Endodermal cell (in vitro differentiated cells): ENCODE measurements around the gene TTC28. TPM values are rescaled to one million over a fixed set of nuclear protein-coding genes. Genes with fewer than 3 reads are reported as not detected.
A peak's percentile ranks its signal among the peaks of the same experiment; 100 is the strongest.

Experiments used
- DNase-seq: peaks from one replicate; pipeline ENCODE4 v3.0.0-alpha.2; 2017
- H3K27ac ChIP-seq: 2 replicates; pipeline ENCODE4 v1.5.1; 2013; ENCODE audit warnings: mild to moderate bottlenecking, low read depth, low read length, moderate library complexity
- H3K27me3 ChIP-seq: 2 replicates; pipeline ENCODE4 v1.6.1; 2013; ENCODE audit warnings: mild to moderate bottlenecking, low read length, moderate library complexity; ENCODE audit not compliant: insufficient read depth, control insufficient read depth, poor library complexity, severe bottlenecking
- H3K36me3 ChIP-seq: 2 replicates; pipeline ENCODE4 v1.7.0; 2013; ENCODE audit warnings: mild to moderate bottlenecking, low read length, moderate library complexity; ENCODE audit not compliant: control insufficient read depth, insufficient read depth
- H3K4me1 ChIP-seq: one replicate; pipeline ENCODE4 v1.7.0; 2013; ENCODE audit warnings: low read length; ENCODE audit not compliant: control insufficient read depth, insufficient read depth
- H3K4me3 ChIP-seq: 2 replicates; pipeline ENCODE4 v1.5.1; 2013; ENCODE audit warnings: mild to moderate bottlenecking, low read length, moderate library complexity
- H3K9ac ChIP-seq: 2 replicates; pipeline ENCODE4 v1.6.1; 2013; ENCODE audit warnings: mild to moderate bottlenecking, low read length, moderate library complexity; ENCODE audit not compliant: poor library complexity, severe bottlenecking; ENCODE audit errors: extremely low read depth
- H3K9me3 ChIP-seq: 2 replicates; pipeline ENCODE4 v1.6.1; 2013; ENCODE audit warnings: mild to moderate bottlenecking, low read length, moderate library complexity; ENCODE audit not compliant: control insufficient read depth
- H3K27ac Mint-ChIP-seq: 2 replicates; pipeline ENCODE4 v1.8.0; 2020; ENCODE audit warnings: mixed read lengths
- H3K27me3 Mint-ChIP-seq: 2 replicates; pipeline ENCODE4 v1.8.0; 2021; ENCODE audit warnings: mild to moderate bottlenecking, mixed read lengths; ENCODE audit not compliant: insufficient read depth
- H3K36me3 Mint-ChIP-seq: 2 replicates; pipeline ENCODE4 v1.8.0; 2020; ENCODE audit warnings: low read depth, mixed read lengths
- H3K4me1 Mint-ChIP-seq: 2 replicates; pipeline ENCODE4 v1.8.0; 2020; ENCODE audit warnings: mixed read lengths
- H3K4me3 Mint-ChIP-seq: 2 replicates; pipeline ENCODE4 v1.8.0; 2020; ENCODE audit warnings: mild to moderate bottlenecking, moderate library complexity, mixed read lengths
- H3K9me3 Mint-ChIP-seq: 2 replicates; pipeline ENCODE4 v1.8.0; 2020; ENCODE audit warnings: mild to moderate bottlenecking, mixed read lengths
- CTCF ChIP-seq: fragments of 200-600 bp; sonication (generic); conservative IDR thresholded peaks from 2 replicates; pipeline ENCODE4 v1.5.0; 2021; ENCODE audit warnings: antibody characterized with exemption, mild to moderate bottlenecking
- WGBS, 2 experiments: methylation state at CpG; one replicate each; pipeline versions ENCODE4 v1.1.5 to v1.1.7; 2013; ENCODE audit warnings: missing lambda C conversion rate in 2 of 2, mixed read lengths in 1 of 2; ENCODE audit not compliant: insufficient coverage in 1 of 2, insufficient read length in 1 of 2; 5-methylcytosine and 5-hydroxymethylcytosine counted together
- total RNA-seq, 2 donors: library from RNA; stranded (reverse); fragmentation: NEBNext Ultra II Directional in 1 of 2; extraction: Animal tissue kit (Norgen Biotek cat#: 25700) in 1 of 2; gene quantifications; 2 replicates in 1 of 2; 3 replicates in 1 of 2; pipeline ENCODE4 v1.2.1, GENCODE V29; 2021

Gene TTC28
- total RNA-seq, 2 donors from 2014 or later: 28.6 to 34.0 TPM

GRCh38 chr22:28714043-28714628 is 34.5 kb upstream of the TTC28 start:
- no peak for DNase-seq
- Histone ChIP-seq H3K27ac (no peak overlapping the region), H3K36me3 (peaks cover 27% of the 10 kb centered on the region), H3K9ac (no peak overlapping the region), H3K4me1 (no peaks in the 10 kb centered on the region), H3K27me3 (no peaks in the 10 kb centered on the region), H3K9me3 (no peaks in the 10 kb centered on the region), H3K4me3 (no peak overlapping the region)
- 94% methylated on average over 2 of the region's 2 CpGs; no CpG with 5 or more reads in 1 of the 2 experiments for WGBS, 2 experiments
- Mint-ChIP-seq H3K4me3 (no peak overlapping the region), H3K9me3 (no peaks in the 10 kb centered on the region), H3K4me1 (peaks cover 6% of the 10 kb centered on the region), H3K36me3 (peaks cover 52% of the 10 kb centered on the region), H3K27me3 (no peaks in the 10 kb centered on the region), H3K27ac (peak overlapping the region; percentile 20)
- no peak for TF ChIP-seq CTCF

GRCh38 chr22:28711820-28712777 is 32.5 kb upstream of the TTC28 start:
- Histone ChIP-seq H3K4me1 (no peaks in the 10 kb centered on the region), H3K27me3 (no peaks in the 10 kb centered on the region), H3K36me3 (peaks cover 38% of the 10 kb centered on the region), H3K27ac (no peak overlapping the region), H3K9ac (no peak overlapping the region), H3K9me3 (no peaks in the 10 kb centered on the region), H3K4me3 (no peak overlapping the region)
- Mint-ChIP-seq H3K27me3 (no peaks in the 10 kb centered on the region), H3K9me3 (no peaks in the 10 kb centered on the region), H3K4me3 (no peak overlapping the region), H3K4me1 (peaks cover 6% of the 10 kb centered on the region), H3K27ac (peak overlapping the region; percentile 45), H3K36me3 (peaks cover 61% of the 10 kb centered on the region)
- 91 to 93% methylated on average over 2 to 6 of the region's 6 CpGs for WGBS, 2 experiments
- no peak for DNase-seq
- TF ChIP-seq CTCF: peak; percentile 53

GRCh38 chr22:28711341-28711740 is 31.7 kb upstream of the TTC28 start:
- Histone ChIP-seq H3K4me3 (no peak overlapping the region), H3K36me3 (peaks cover 40% of the 10 kb centered on the region), H3K9ac (no peak overlapping the region), H3K4me1 (no peaks in the 10 kb centered on the region), H3K9me3 (no peaks in the 10 kb centered on the region), H3K27me3 (no peaks in the 10 kb centered on the region), H3K27ac (no peak overlapping the region)
- 83% methylated on average over 1 of the region's 2 CpGs; no CpG with 5 or more reads in 1 of the 2 experiments for WGBS, 2 experiments
- H3K4me1 Mint-ChIP-seq: peaks cover 6% of the 10 kb centered on the region
- H3K36me3 Mint-ChIP-seq: peaks cover 60% of the 10 kb centered on the region
- no peaks in the 10 kb centered on the region for H3K27me3 Mint-ChIP-seq
- H3K4me3 Mint-ChIP-seq: no peak overlapping the region
- no peaks in the 10 kb centered on the region for H3K9me3 Mint-ChIP-seq
- H3K27ac Mint-ChIP-seq: no peak overlapping the region
- DNase-seq: no peak
- no peak for TF ChIP-seq CTCF
